ACHN (cell line): ENCODE results near the gene CCDC40.

ENCODE experiments used
- DNase-seq: peaks from one replicate; pipeline ENCODE4 v3.0.0-alpha.2; 2015
- in situ Hi-C: cut with HindIII; loops from 2 replicates; pipeline ENCODE4 v1.10.0; 2017; ENCODE audit warnings: low sequenced_read_pairs, low pct_ligation_motif_present, low pct_unique_long_range_greater_than_20kb

The CCDC40 gene

DNA sequence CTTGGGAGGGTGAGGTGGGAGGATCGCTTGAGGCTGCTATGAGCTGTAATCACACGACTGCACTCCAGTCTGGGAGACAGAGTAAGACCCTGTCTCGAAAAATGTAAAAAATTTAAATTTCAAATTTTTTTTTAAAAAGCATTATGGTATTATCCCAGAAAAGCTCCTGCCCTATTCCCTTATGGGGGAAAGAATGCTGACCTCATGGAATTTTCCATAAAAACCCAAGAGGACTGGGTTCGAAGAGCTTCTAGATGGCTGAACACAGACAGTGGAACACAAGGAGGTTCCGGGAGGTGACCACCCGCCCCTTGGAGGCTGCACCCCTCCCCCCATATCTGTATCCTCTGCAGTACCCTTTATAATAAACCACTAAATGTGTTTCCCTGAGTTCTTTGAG is 106.5 kb downstream of the CCDC40 start:
- DNase-seq, result no peak

DNA sequence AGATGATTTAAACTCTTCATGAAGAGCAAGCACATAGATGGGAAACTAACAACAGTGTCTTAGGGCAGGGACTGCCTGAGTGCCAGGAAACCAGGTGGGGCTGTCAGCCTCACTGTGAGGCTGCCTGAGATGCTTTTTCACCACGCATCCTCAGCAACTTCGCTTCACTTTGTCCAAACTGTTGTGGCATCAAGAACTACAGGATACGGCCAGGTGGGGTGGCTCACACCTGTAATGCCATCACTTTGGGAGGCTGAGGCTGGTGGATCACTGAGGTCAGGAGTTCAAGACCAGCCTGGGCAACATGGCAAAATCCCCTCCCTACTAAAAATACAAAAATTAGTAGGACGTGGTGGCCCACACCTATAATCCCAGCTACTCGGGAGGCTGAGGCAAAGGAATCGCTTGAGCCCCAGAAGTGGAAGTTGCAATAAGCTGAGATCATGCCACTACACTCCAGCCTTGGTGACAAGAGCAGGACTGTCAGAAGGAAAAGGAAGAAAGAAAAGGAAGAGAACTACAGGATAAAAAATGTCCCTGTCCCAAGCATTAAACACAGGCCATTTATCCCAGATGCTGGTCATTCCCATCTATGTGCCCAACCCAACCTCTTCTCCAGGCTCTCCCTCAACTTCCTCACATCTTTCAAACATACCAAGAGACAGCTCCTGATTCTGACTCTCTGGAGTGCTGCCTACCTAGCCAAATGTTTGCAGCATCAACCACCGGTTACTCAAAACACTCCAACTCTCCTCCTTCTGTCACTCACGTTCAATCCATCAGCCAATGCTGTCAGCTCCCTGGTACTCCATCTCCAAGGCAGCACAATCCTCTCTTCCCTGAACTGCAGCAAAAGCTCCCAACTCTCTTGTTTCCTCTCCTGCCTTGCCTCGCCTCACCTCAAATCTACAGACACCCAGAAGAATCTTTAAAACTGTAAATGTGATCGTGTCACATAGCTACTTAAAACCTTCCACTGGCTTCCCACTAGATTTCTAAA is 108.9 kb downstream of the CCDC40 start:
- DNase-seq, result no peak
- in situ Hi-C loops, result no loop called here

More for the DNA sequence above, 106.5 kb downstream of the CCDC40 start:
- in situ Hi-C loops, result no loop called here

DNA sequence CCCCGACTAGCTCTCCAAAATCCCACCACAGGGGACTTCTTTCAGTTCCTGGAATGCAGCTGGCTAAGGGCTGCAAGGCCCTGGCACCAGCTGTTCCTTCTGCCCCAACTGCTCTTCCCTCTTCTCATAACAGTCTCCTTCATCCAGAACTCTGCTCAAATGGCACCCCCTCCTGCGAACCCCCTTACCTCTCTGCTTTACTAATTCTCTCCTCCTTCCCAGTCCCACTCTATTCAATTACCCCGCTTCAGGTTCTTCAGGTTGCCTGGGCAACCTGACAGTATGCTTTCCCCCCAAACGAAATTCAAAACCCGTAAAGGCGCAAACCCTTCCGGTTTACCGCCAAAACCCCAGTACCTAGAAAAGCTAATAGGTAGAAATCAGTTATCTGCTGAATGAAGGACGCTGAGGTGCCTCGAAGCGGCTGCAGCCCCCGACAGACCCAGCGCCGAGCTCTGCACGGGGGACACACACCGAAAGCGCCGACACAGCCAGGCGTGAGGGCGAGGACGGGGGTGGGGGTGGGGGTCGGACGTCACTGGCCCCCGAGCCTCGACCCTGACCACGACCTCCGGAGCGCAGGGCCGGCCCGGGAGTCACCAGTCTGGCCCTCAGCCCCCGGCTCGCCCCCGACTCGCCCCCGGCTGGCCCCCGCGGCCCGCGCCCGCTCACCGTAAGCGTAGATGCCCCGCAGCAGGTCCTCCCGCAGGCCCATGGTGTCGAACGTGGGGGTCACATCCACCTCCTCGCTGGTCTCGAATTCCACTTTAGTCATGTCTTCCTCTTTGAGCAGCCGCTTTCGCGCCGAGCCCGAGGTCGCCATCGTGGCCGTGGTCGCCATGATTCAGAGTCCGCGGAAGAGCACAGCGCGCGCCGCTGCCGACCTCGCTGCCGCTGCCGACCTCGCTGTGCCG is 109.9 kb downstream of the CCDC40 start:
- no peak for DNase-seq
- in situ Hi-C loops, result no loop called here

DNA sequence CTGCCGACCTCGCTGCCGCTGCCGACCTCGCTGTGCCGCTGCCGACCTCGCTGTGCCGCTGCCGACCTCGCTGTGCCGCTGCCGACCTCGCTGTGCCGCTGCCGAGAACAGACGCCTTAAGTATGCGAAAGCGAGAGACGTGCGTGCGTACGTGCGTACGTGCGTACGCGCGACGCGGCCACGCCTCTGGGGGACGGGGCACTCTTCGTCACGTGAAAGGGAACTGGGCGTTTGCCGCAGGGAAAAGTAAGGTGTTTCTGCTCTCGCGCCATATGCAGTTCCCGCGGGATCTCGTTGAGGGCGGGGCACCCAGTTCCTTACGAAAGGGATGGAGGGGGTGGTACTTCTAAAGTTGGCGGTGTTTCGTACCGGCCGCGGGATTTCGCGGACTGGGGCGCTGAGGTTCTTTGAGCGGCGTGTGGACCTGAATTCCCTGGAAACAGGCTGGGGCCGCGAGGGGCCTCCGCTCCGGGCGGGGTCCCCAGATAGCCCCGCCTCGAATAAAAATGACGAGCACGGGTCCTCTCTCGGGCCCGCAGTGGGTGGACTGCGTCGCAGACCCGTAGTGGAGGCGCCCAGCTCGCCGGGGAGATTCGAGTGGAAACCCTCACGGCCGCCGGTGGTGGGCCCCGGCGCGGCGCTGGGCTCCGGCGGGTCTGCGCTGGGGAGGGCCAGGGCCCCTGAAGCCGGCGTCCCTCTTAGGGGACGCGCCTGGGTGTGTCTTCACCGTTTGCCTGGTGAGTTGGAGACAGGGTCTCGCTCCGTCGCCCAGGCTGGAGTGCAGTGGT is 110.8 kb downstream of the CCDC40 start, which contains the start of gene EIF4A3:
Gene EIF4A3 (minus strand): TSS at position 94 of the 788 bp plus-strand sequence. CDS start 167 bp downstream, outside the sequence.
- in situ Hi-C loops, result no loop called here
- DNase-seq, result peak; percentile 99
